GM12891 (cell line): ENCODE measurements around the gene DOCK10.
A peak's percentile ranks its signal among the peaks of the same experiment; 100 is the strongest.
"Not testable (repeated sequence)": the region's sequence is repeated elsewhere in the genome, so short reads cannot be mapped to it uniquely, and the experiment has no call there.

Experiments used
- DNase-seq: peaks from one replicate; pipeline ENCODE4 v3.0.0; 2011; ENCODE audit warnings: low spot score; ENCODE audit not compliant: insufficient read length
- FAIRE-seq: peaks from 2 replicates; lab custom pipeline; 2011; peaks lifted over from hg19 to GRCh38; lab: Jason Lieb, UNC
- PAX5 ChIP-seq: IDR thresholded peaks from 2 replicates; pipeline ENCODE4 v1.6.1; 2011; ENCODE audit warnings: low read length, moderate library complexity, mild to moderate bottlenecking; ENCODE audit not compliant: insufficient read depth, severe bottlenecking
- POLR2A ChIP-seq: IDR thresholded peaks from 2 replicates; pipeline ENCODE4 v1.6.1; 2011; ENCODE audit warnings: low read depth, low read length, control low read depth
- POLR2AphosphoS5 ChIP-seq: IDR thresholded peaks from 2 replicates; pipeline ENCODE4 v1.6.1; 2011; ENCODE audit warnings: low read depth, low read length, control low read depth
- POU2F2 ChIP-seq: IDR thresholded peaks from 2 replicates; pipeline ENCODE4 v1.6.1; 2011; ENCODE audit warnings: low read depth, mild to moderate bottlenecking, control low read depth, low read length, moderate library complexity
- SPI1 ChIP-seq: IDR thresholded peaks from 2 replicates; pipeline ENCODE4 v1.6.1; 2011; ENCODE audit warnings: low read depth, low read length, control low read depth
- TAF1 ChIP-seq: IDR thresholded peaks from 2 replicates; pipeline ENCODE4 v1.6.1; 2011; ENCODE audit warnings: low read depth, low read length, control low read depth

The DOCK10 gene

GRCh38 chr2:224954980-224955379, 87.3 kb downstream of the DOCK10 start:
- TF ChIP-seq TAF1 (no peak), POLR2AphosphoS5 (no peak), PAX5 (no peak), SPI1 (no peak), POU2F2 (no peak), POLR2A (no peak)
- DNase-seq (no peak), FAIRE-seq (peak; percentile 26)

GRCh38 chr2:224952936-224953657, 89.2 kb downstream of the DOCK10 start:
- DNase-seq, result peak; percentile 34
- TF ChIP-seq SPI1 (peak; percentile 37; the same call in 1 of the 2 replicates), POU2F2 (no peak)
- FAIRE-seq, result peak; percentile 95

GRCh38 chr2:224951723-224952481, 90.4 kb downstream of the DOCK10 start:
- TF ChIP-seq POLR2A (no peak), SPI1 (0 out of 2 replicates have a peak, but pooled peaks have one; percentile 34), TAF1 (no peak), POLR2AphosphoS5 (no peak), PAX5 (no peak)
- DNase-seq (no peak), FAIRE-seq (peak; percentile 78)

- FAIRE-seq (no peak), DNase-seq (no peak)
- TF ChIP-seq SPI1 (peak; percentile 41; the same call in 1 of the 2 replicates), PAX5 (no peak)
Measured at GRCh38 chr2:224948859-224949258, 93.4 kb downstream of the DOCK10 start.

GRCh38 chr2:224948005-224948404, 94.3 kb downstream of the DOCK10 start:
- no peak for DNase-seq
- TF ChIP-seq SPI1, result no peak
- TF ChIP-seq TAF1, result no peak
- no peak for TF ChIP-seq POLR2A
- TF ChIP-seq POU2F2, result no peak
- no peak for TF ChIP-seq POLR2AphosphoS5
- TF ChIP-seq PAX5, result no peak
- no peak for FAIRE-seq

- TF ChIP-seq POLR2A, result no peak
- TF ChIP-seq POU2F2, result no peak
- no peak for TF ChIP-seq POLR2AphosphoS5
- TF ChIP-seq SPI1, result no peak
- no peak for TF ChIP-seq PAX5
- DNase-seq, result no peak
- FAIRE-seq, result no peak
Measured at GRCh38 chr2:224947566-224947965, 94.7 kb downstream of the DOCK10 start.

GRCh38 chr2:224946895-224947294, 95.4 kb downstream of the DOCK10 start:
- FAIRE-seq, result peak; percentile 97
- peak; percentile 87 for TF ChIP-seq SPI1
- no peak for TF ChIP-seq PAX5
- no peak for TF ChIP-seq TAF1
- peak; percentile 34; the same call in 1 of the 2 replicates for TF ChIP-seq POLR2AphosphoS5
- TF ChIP-seq POLR2A, result peak; percentile 57; the same call in 1 of the 2 replicates
- no peak for TF ChIP-seq POU2F2
- DNase-seq, result no peak

GRCh38 chr2:224944707-224945547, 97.3 kb downstream of the DOCK10 start:
- DNase-seq, result no peak
- TF ChIP-seq TAF1 (no peak), SPI1 (peak; percentile 58), POLR2AphosphoS5 (no peak)
- peak; percentile 75 for FAIRE-seq

GRCh38 chr2:224943601-224944041, 98.6 kb downstream of the DOCK10 start:
- not testable (repeated sequence) for FAIRE-seq

GRCh38 chr2:224941960-224942359, 100.3 kb downstream of the DOCK10 start:
- no peak for FAIRE-seq
- no peak for DNase-seq
- TF ChIP-seq POLR2A (no peak), POU2F2 (no peak), PAX5 (no peak), SPI1 (no peak), TAF1 (no peak), POLR2AphosphoS5 (no peak)

More at GRCh38 chr2:224943601-224944041, 98.6 kb downstream of the DOCK10 start:
- not testable (repeated sequence) for DNase-seq
